HK-2 (cell line): ENCODE results near the gene PLD4.
A peak's percentile ranks its signal among the peaks of the same experiment; 100 is the strongest.
"Not testable (repeated sequence)": the region's sequence is repeated elsewhere in the genome, so short reads cannot be mapped to it uniquely, and the experiment has no call there.

Source experiments
- DNase-seq: peaks from one replicate; pipeline ENCODE4 v3.0.0-alpha.2; 2018; ENCODE audit not compliant: unreplicated experiment

The PLD4 gene, protein sequence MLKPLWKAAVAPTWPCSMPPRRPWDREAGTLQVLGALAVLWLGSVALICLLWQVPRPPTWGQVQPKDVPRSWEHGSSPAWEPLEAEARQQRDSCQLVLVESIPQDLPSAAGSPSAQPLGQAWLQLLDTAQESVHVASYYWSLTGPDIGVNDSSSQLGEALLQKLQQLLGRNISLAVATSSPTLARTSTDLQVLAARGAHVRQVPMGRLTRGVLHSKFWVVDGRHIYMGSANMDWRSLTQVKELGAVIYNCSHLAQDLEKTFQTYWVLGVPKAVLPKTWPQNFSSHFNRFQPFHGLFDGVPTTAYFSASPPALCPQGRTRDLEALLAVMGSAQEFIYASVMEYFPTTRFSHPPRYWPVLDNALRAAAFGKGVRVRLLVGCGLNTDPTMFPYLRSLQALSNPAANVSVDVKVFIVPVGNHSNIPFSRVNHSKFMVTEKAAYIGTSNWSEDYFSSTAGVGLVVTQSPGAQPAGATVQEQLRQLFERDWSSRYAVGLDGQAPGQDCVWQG

GRCh38 chr14:104924421-104925213 lies at the start of gene PLD4:
Gene PLD4, plus strand, starts transcription at chr14:104924879. Its CDS starts 2,262 bp downstream, at chr14:104927141.
- no peak for DNase-seq

DNA sequence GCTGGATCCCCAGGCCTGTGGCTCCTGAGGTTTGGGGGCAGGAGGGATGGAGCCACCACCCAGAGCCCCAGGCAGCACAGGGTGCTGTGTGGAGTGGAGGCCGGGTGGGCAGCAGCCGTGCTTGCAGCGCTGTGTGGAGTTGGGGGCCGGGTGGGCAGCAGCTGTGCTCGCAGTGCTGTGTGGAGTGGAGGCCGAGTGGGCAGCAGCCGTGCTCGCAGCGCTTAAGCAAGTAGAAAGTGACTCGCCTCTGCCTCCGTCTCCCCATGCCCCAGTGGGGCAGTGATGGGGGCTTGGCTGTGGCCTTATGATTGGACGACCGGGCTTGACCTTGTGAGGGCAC lies 49.3 kb upstream of the PLD4 start:
- no peak for DNase-seq

- no peak for DNase-seq
Measured at GRCh38 chr14:104875811-104876210, 48.9 kb upstream of the PLD4 start.

DNA sequence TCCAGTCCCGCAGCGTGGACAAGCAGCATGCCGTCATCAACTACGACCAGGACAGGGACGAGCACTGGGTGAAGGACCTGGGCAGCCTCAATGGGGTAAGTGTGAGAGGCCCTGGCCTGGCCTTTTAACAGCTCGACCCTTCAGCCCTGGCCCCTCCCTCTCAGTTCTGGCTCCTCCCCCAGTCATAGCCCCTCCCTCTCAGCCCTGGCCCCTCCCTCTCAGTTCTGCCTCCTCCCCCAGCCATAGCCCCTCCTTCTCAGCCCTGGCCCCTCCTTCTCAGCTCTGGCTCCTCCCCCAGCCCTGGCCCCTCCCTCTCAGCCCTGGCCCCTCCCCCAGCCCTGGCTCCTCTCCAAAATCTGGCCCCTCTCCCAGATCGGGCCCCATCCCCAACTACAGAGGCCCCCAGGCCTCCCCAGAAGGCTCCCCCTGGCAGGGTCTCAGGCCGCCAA lies 48.4 kb upstream of the PLD4 start:
- peak; percentile 52 for DNase-seq

- DNase-seq: no peak
Measured at GRCh38 chr14:104877066-104877805, 47.4 kb upstream of the PLD4 start.

GRCh38 chr14:104877806-104878550 lies 46.7 kb upstream of the PLD4 start:
- DNase-seq: no peak

DNA sequence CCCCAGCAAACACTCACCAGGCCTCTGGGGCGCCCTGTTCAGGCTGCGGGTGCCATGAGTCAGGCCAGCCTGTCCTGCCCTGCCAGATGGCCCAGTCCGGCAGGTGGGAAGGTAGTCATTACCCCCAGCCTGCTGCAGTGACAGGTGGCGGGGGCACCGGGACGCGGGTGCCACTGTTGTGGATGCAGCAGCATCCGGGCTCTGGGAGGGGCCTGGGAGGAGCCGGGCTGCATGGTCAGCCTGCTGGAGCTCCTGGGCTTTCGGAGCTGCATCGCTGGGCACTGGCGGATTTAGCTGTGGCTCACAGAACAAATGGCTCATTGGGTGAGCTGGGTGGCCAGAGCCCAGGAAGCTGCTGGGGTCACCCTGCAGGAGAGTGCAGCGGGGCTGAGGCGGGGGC lies 46.1 kb upstream of the PLD4 start:
- no peak for DNase-seq

- no peak for DNase-seq
Measured at GRCh38 chr14:104879201-104879982, 45.3 kb upstream of the PLD4 start.

GRCh38 chr14:104879983-104880565 lies 44.6 kb upstream of the PLD4 start:
- DNase-seq: no peak

- DNase-seq: no peak
Measured at GRCh38 chr14:104880584-104881210, 44.0 kb upstream of the PLD4 start.

GRCh38 chr14:104881369-104881979 lies 43.2 kb upstream of the PLD4 start:
- no peak for DNase-seq

DNA sequence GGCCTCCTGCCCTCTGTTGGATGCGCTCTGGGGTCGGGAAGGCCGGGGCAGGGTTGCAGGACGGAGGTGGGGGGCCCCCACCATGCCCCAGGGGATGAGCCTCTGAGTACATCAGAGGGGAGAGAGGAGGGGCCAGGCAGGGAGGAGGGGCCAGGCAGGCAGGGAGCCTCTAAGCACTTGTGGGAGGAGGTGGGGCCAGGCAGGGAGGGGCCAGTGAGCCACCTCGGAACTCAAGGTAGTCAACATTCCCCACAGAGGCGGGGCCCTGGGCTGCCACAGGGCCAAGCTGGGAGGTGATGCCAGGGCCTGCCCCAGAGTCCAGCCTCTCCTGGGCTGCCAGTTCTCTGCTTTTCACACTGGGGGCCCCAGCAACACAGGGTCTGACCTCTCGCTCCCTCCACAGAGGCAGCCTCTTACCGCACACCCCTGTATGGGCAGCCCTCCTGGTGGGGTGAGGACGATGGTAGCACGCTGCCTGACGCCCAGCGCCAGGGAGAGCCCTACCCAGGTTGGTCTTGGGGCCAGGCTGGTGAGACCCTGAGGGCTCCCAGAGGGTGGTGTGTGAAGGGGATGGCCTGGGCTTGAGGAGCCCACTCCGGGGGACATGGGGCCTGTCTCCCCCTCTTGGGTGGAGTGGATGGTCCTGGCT lies 42.2 kb upstream of the PLD4 start:
- DNase-seq: peak; percentile 66

DNA sequence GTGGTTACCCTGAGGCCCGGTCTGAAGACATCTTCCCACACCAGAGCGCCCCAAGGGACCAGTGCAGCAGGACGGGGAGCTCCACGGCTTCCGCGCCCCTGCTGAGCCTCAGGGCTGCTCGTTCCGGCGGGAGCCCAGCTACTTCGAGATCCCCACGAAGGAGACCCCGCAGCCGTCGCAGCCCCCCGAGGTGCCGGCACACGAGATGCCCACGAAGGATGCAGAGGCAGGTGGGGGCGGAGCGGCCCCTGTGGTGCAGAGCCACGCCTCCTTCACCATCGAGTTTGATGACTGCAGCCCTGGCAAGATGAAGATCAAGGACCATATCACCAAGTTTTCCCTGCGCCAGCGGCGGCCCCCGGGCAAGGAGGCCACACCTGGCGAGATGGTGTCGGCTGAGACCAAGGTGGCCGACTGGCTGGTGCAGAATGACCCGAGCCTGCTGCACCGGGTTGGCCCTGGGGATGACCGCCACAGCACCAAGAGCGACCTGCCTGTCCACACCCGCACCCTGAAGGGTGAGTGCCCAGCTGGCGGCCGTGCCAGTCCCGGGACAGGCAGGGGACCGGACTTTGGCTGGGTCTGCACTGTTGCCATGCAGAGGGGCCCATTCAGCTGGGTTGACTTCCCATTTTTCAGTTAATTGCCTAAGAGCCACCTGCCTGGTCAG lies 41.6 kb upstream of the PLD4 start:
- DNase-seq: no peak

DNA sequence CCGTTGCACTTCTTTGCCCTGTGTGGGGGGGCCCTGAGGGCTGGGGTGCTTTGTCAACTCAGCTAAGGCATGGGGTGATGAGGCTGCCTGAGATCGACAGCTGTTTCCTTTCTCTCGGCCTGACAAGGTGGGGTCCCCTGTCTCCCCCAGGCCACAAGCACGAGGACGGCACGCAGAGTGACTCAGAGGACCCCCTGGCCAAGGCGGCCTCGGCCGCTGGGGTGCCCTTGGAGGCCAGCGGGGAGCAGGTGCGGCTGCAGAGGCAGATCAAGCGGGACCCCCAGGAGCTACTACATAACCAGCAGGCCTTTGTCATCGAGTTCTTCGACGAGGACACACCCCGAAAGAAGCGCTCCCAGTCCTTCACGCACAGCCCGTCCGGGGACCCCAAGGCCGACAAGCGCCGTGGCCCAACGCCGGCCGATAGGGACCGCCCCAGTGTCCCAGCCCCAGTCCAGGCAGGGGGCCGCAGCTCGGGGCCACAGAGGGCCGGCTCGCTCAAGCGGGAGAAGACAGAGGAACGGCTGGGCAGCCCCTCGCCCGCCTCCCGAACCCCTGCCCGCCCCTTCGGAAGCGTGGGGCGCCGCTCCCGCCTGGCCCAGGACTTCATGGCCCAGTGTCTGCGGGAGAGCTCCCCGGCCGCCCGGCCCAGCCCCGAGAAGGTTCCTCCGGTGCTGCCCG lies 40.9 kb upstream of the PLD4 start:
- no peak for DNase-seq

- DNase-seq: not testable (repeated sequence)
Measured at GRCh38 chr14:104884381-104884780, 40.3 kb upstream of the PLD4 start.

GRCh38 chr14:104885031-104885972 lies 39.4 kb upstream of the PLD4 start:
- DNase-seq: no peak
